ENCODE results near the gene TMEM45B. TPM values are rescaled to one million over a fixed set of nuclear protein-coding genes. Genes with fewer than 3 reads are reported as not detected.

The TMEM45B gene
- not detected in 2 replicates for total RNA-seq

GRCh38 chr11:129815596-129816461 lies at the start of gene TMEM45B:
Gene TMEM45B, plus strand, starts transcription at chr11:129815848. Its CDS starts 36,635 bp downstream, at chr11:129852483.

GRCh38 chr11:129895126-129896041 lies 79.7 kb downstream of the TMEM45B start, which contains the start of gene NFRKB:
Gene NFRKB, minus strand, starts transcription at chr11:129895578. Its CDS starts 2,729 bp downstream, at chr11:129892849.

Other genes starting within 250 kb of the TMEM45B start
- 18.7 and 22.7 TPM in 2 replicates for gene NFRKB, start 79.7 kb downstream of the TMEM45B start, total RNA-seq
- 4.8 and 5.8 TPM in 2 replicates for gene PRDM10, start 187.0 kb downstream of the TMEM45B start, total RNA-seq

Data from myometrial cell (primary cell).